HL-60 (cell line): ENCODE measurements around the gene PLA2G3.

Experiments used
- CTCF ChIP-seq: IDR thresholded peaks from one replicate; pipeline ENCODE4 v1.5.1; 2011; ENCODE audit warnings: low read length, control low read depth, inconsistent platforms; ENCODE audit not compliant: insufficient read depth
- GABPA ChIP-seq: IDR thresholded peaks from 2 replicates; pipeline ENCODE4 v1.6.1; 2012; ENCODE audit warnings: low read depth
- POLR2AphosphoS5 ChIP-seq: IDR thresholded peaks from 2 replicates; pipeline ENCODE4 v1.6.1; 2012; ENCODE audit warnings: low read depth

- TF ChIP-seq CTCF, result no peak
- TF ChIP-seq POLR2AphosphoS5, result no peak
- TF ChIP-seq GABPA, result no peak
Measured at GRCh38 chr22:31106001-31106571, 34.2 kb downstream of the PLA2G3 start.
